Spleen (tissue), 11 donors: Measurements from ENCODE around the gene HMGN1. TPM values are rescaled to one million over a fixed set of nuclear protein-coding genes. Genes with fewer than 3 reads are reported as not detected.

Source experiments
- DNase-seq: peaks from one replicate; pipeline ENCODE4 v3.0.0-alpha.2; 2020
- H3K27ac ChIP-seq, 8 donors: fragments of 200-600 bp; sonication (generic) in 7 of 8; 1 replicate in 4 of 8; 2 replicates in 4 of 8; pipeline versions ENCODE4 v1.5.0 to v1.8.0; 2016 to 2021; ENCODE audit warnings: inconsistent platforms in 4 of 8, mild to moderate bottlenecking in 4 of 8, moderate library complexity in 1 of 8
- H3K27me3 ChIP-seq, 7 donors: fragments of 200-600 bp; sonication (generic) in 6 of 7; replicated peaks in 1 of 7; 1 replicate in 4 of 7; 2 replicates in 3 of 7; pipeline versions ENCODE4 v1.5.0 to v1.8.0; 2016 to 2021; ENCODE audit warnings: inconsistent platforms in 3 of 7, mild to moderate bottlenecking in 1 of 7
- H3K36me3 ChIP-seq, 6 donors: fragments of 200-600 bp; sonication (generic) in 5 of 6; 1 replicate in 4 of 6; 2 replicates in 2 of 6; pipeline versions ENCODE4 v1.5.0 to v1.8.0; 2016 to 2021; ENCODE audit warnings: inconsistent platforms in 2 of 6
- H3K4me1 ChIP-seq, 6 donors: fragments of 200-600 bp; sonication (generic) in 5 of 6; 1 replicate in 3 of 6; 2 replicates in 3 of 6; pipeline versions ENCODE4 v1.5.0 to v1.8.0; 2016 to 2021; ENCODE audit warnings: inconsistent platforms in 3 of 6
- H3K4me3 ChIP-seq, 8 donors: fragments of 200-600 bp; sonication (generic) in 7 of 8; 1 replicate in 4 of 8; 2 replicates in 4 of 8; pipeline versions ENCODE4 v1.5.0 to v1.8.0; 2016 to 2021; ENCODE audit warnings: inconsistent platforms in 4 of 8, mild to moderate bottlenecking in 4 of 8, moderate library complexity in 2 of 8
- H3K9me3 ChIP-seq, 8 donors: fragments of 200-600 bp; sonication (generic) in 7 of 8; 1 replicate in 4 of 8; 2 replicates in 4 of 8; pipeline versions ENCODE4 v1.5.0 to v1.8.0; 2016 to 2021; ENCODE audit warnings: inconsistent platforms in 4 of 8
- POLR2A ChIP-seq, 3 donors: fragments of 450-650 bp; IDR thresholded peaks; one replicate each; pipeline ENCODE4 v1.5.1; 2017; ENCODE audit warnings: antibody characterized with exemption in 3 of 3, mild to moderate bottlenecking in 1 of 3
- POLR2AphosphoS5 ChIP-seq, 3 donors: sonication (generic); formaldehyde crosslinking; IDR thresholded peaks; one replicate each; pipeline ENCODE4 v1.5.1; 2017; ENCODE audit warnings: antibody characterized with exemption in 3 of 3
- WGBS, 5 donors: extraction: QIAGEN DNeasy Blood & Tissue Kit in 3 of 5; methylation state at CpG; one replicate each; pipeline versions ENCODE4 v1.1.5 to v1.1.7; 2013 to 2018; 5-methylcytosine and 5-hydroxymethylcytosine counted together
- intact Hi-C: fragments of 100-400 bp; cut with DNase I; formaldehyde crosslinking; loops from one replicate; pipeline ENCODE4 v1.15.0; 2023; ENCODE audit warnings: low total_unique reads
- polyA plus RNA-seq, 3 donors: library from polyadenylated mRNA; stranded (reverse); fragments of 200-250 nt; gene quantifications; one replicate each; pipeline ENCODE4 v1.2.1, GENCODE V29; 2013
- total RNA-seq, 7 donors: library from RNA; depleted of rRNA in 3 of 7; stranded (reverse); fragments of >200 nt in 3 of 7; fragmentation: NEBNext Ultra II Directional in 4 of 7; extraction: Animal tissue kit (Norgen Biotek cat#: 25700) in 4 of 7; gene quantifications; one replicate each; pipeline versions ENCODE4 v1.1.0 to v1.2.1, GENCODE V29; 2016 to 2021
- TF ChIP-seq, protein P1 (sequence below), 11 experiments: fragments of 200-600 bp in 7 of 11; fragments of 450-650 bp in 4 of 11; sonication (generic) in 4 of 11; IDR thresholded peaks in 8 of 11; conservative IDR thresholded peaks in 3 of 11; 1 replicate in 7 of 11; 2 replicates in 4 of 11; pipeline versions ENCODE4 v1.4.0 to v1.8.0; 2016 to 2021; ENCODE audit warnings: antibody characterized with exemption in 11 of 11, inconsistent platforms in 4 of 11, mild to moderate bottlenecking in 1 of 11
- donor health status: healthy with polysubstance abuse.
- donor health status: DM: no; HTN: no; CAD: no; lungs with moderate emphysema.
- donor health status: DM: no; HTN: no; CAD: no.
- donor health status: Bipolar disorder and iron deficiency.
- donor health status: healthy.
- donor health status: DM: no; HTN: no; CAD: no.
- donor health status: DM: yes; HTN: yes; CAD: no.

Gene HMGN1
- total and polyA plus RNA-seq, 10 donors, result 101 to 276 (median 172) TPM

DNA sequence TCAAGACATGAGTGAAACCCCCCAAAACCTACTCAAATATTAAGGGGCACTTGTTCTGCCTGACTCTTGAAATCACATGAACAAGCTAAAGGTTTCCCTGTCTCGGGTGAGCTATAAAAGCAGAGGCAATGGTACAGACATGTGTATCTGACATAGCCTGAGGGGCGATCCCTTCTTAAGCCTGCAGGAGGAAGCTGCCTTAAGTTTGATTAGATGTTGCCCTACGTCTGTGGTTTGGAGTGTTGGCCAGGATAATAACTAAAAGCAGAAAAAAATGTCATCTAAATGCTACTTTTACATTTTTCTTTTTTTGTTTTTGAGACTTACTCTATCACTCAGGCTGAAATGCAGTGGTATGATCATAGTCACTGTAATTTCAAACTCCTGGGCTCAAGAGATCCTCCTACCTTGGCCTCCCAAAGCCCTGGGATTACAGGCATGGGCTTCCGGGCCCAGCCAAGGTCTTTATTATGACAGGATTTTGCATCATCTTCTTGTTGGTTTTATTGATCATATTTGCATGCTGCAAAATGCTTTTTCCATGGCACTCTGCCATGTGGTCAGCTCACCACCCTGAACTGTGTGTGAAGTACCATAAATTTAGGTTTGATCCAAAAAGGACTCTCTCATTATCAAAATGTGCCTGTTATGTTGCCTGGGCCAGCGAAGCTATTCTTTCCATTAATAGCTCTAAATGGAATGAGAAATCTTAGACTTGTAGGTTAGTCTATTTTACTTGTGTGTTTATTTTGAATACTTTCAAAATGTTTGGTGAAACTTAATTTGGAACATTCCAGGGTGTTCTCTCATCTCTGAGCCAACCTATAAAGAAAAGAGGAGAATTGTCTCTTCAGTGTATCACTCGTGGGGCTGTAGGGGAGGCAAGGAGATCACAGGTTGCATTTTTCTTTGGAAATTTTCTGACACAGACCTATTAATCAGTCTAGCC lies 15.0 kb upstream of the HMGN1 start:
- Histone ChIP-seq H3K27me3 (peaks cover 0 to 12% (median 0%) of the 10 kb centered on the region in 7 donors), H3K9me3 (no peaks in the 10 kb centered on the region), H3K27ac (no peak overlapping the region), H3K4me1 (no peaks in the 10 kb centered on the region), H3K4me3 (no peak overlapping the region), H3K36me3 (no peaks in the 10 kb centered on the region)
- WGBS, 5 donors, result 62 to 87% (median 72%) methylated on average over 6 of the region's 6 CpGs
- TF ChIP-seq, protein P1, sequence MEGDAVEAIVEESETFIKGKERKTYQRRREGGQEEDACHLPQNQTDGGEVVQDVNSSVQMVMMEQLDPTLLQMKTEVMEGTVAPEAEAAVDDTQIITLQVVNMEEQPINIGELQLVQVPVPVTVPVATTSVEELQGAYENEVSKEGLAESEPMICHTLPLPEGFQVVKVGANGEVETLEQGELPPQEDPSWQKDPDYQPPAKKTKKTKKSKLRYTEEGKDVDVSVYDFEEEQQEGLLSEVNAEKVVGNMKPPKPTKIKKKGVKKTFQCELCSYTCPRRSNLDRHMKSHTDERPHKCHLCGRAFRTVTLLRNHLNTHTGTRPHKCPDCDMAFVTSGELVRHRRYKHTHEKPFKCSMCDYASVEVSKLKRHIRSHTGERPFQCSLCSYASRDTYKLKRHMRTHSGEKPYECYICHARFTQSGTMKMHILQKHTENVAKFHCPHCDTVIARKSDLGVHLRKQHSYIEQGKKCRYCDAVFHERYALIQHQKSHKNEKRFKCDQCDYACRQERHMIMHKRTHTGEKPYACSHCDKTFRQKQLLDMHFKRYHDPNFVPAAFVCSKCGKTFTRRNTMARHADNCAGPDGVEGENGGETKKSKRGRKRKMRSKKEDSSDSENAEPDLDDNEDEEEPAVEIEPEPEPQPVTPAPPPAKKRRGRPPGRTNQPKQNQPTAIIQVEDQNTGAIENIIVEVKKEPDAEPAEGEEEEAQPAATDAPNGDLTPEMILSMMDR (IDR thresholded peaks at IDR 0.05 in 8 of 11, conservative IDR thresholded peaks at IDR 0.05 in 3 of 11), result no peak
- TF ChIP-seq POLR2A (IDR thresholded peaks at IDR 0.05) (no peak), POLR2AphosphoS5 (IDR thresholded peaks at IDR 0.05) (no peak)
- no peak for DNase-seq
- intact Hi-C loops, result no loop called here

DNA sequence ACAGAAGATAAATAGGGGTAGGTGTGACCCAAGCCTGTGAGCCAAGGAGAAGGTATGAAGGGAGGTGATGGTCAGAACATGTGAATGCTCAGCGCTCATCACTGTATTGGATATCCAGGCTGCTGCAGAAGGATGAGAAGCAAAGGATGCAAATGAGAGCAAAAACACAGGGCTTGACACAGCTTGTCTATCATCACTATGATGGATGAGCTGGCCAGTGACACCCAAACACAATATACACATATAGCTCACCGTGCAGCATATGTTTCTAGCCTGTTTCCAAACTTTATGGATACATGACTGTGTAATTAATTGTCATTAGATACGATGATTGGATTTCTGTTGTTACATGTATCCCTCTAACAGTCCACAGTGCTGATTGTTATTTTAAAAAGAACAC lies 13.8 kb upstream of the HMGN1 start:
- Histone ChIP-seq H3K36me3 (no peaks in the 10 kb centered on the region), H3K4me3 (no peak overlapping the region), H3K9me3 (no peaks in the 10 kb centered on the region), H3K27me3 (peaks cover 0 to 8% (median 0%) of the 10 kb centered on the region in 7 donors), H3K4me1 (no peaks in the 10 kb centered on the region), H3K27ac (peak overlapping the region in 1 of 8 donors; percentile 29)
- DNase-seq, result no peak
- intact Hi-C loops, result no loop called here
- TF ChIP-seq, protein P1 (IDR thresholded peaks at IDR 0.05 in 8 of 11, conservative IDR thresholded peaks at IDR 0.05 in 3 of 11), result no peak
- TF ChIP-seq POLR2AphosphoS5 (IDR thresholded peaks at IDR 0.05) (no peak), POLR2A (IDR thresholded peaks at IDR 0.05) (no peak)
- 83 to 93% (median 92%) methylated on average over 3 of the region's 3 CpGs for WGBS, 5 donors

DNA sequence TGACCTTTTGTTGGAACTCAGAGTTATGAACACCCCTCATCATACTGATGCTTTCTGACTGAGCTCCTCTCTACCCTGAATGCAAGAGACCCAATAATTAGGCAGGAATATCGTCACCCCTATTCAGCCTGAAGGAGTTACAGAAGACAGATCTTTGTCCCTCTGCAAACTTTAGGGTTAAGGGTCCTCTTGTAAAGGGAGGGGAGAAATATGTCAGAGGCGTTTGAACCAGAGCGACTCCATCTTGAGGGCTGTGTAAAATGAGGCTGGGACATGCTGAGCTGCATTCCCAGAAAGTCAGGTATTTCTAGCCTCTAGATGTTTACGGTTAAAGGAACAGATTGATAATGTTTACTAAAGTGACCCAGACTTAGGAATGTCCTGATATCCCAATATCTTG lies 10.5 kb upstream of the HMGN1 start:
- 78 to 91% (median 83%) methylated on average over 4 of the region's 4 CpGs for WGBS, 5 donors

DNA sequence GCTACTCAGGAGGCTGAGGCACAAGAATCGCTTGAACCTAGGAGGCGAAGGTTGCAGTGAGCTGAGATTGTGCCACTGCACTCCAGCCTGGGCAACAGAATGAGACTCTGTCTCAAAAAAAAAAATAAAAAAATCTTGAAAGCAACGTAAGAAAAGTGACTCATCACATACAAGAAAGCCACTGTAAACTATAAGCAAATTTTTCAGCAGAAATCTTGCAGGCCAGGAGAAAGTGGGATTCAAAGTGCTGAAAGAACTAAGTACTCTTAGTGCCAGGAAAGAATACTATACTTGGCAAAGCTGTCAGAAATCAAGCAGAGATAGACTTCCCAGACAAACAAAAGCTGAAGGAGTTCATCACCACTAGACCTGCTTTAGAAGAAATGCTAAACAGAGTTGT lies 4.4 kb upstream of the HMGN1 start:
- Histone ChIP-seq H3K27me3 (no peaks in the 10 kb centered on the region), H3K4me1 (peaks cover 5 to 10% (median 7%) of the 10 kb centered on the region in 6 donors), H3K27ac (no peak overlapping the region), H3K9me3 (no peaks in the 10 kb centered on the region), H3K4me3 (no peak overlapping the region), H3K36me3 (no peaks in the 10 kb centered on the region)
- intact Hi-C loops, result no loop called here
- no peak for DNase-seq
- no peak for TF ChIP-seq POLR2A (IDR thresholded peaks at IDR 0.05)
- no peak for TF ChIP-seq POLR2AphosphoS5 (IDR thresholded peaks at IDR 0.05)
- TF ChIP-seq, protein P1 (IDR thresholded peaks at IDR 0.05 in 8 of 11, conservative IDR thresholded peaks at IDR 0.05 in 3 of 11), result no peak
- 79 to 88% (median 82%) methylated on average over 3 of the region's 3 CpGs for WGBS, 5 donors

More for the DNA sequence above, 10.5 kb upstream of the HMGN1 start:
- no peak for DNase-seq
- no peak for TF ChIP-seq POLR2A (IDR thresholded peaks at IDR 0.05)
- TF ChIP-seq, protein P1 (IDR thresholded peaks at IDR 0.05 in 8 of 11, conservative IDR thresholded peaks at IDR 0.05 in 3 of 11), result no peak
- TF ChIP-seq POLR2AphosphoS5 (IDR thresholded peaks at IDR 0.05), result no peak
- intact Hi-C loops, result no loop called here
- Histone ChIP-seq H3K4me3 (no peak overlapping the region), H3K27me3 (peaks cover 0 to 8% (median 0%) of the 10 kb centered on the region in 7 donors), H3K27ac (no peak overlapping the region), H3K36me3 (no peaks in the 10 kb centered on the region), H3K4me1 (no peaks in the 10 kb centered on the region), H3K9me3 (no peaks in the 10 kb centered on the region)
